ENCODE data around the gene ACBD6. TPM values are rescaled to one million over a fixed set of nuclear protein-coding genes. Genes with fewer than 3 reads are reported as not detected.

ACBD6 gene
- total and polyA plus RNA-seq, 2 experiments from 2014 or later = 75.7 to 88.8 TPM

GRCh38 chr1:180486092-180486491 lies 16.3 kb downstream of the ACBD6 start:
- Histone ChIP-seq H4K20me1 (replicated peaks; ENCODE audit: insufficient read depth) (no peaks in the 10 kb centered on the region; the same call in 1 of the 2 replicates), H3K27ac (ENCODE audit: low read depth) (no peak overlapping the region), H3K79me2 (replicated peaks; ENCODE audit: insufficient read depth) (peaks cover 8% of the 10 kb centered on the region), H3K9me2 (ENCODE audit: insufficient read depth) (no peaks in the 10 kb centered on the region), H3K4me3 (no peak overlapping the region), H3K4me2 (peak overlapping the region; percentile 37), H2AFZ (no peak overlapping the region), H3F3A (replicated peaks; ENCODE audit: low read depth) (no peaks in the 10 kb centered on the region), H3K4me1 (ENCODE audit: insufficient read depth) (peaks cover 26% of the 10 kb centered on the region), H3K27me3 (ENCODE audit: insufficient read depth) (no peaks in the 10 kb centered on the region), H3K36me3 (ENCODE audit: insufficient read depth) (no peaks in the 10 kb centered on the region)
- peaks cover 13% of the 10 kb centered on the region for H3K36me3 Mint-ChIP-seq (ENCODE audit: low read depth)
- peak; percentile 84 for ATAC-seq
- 0 out of 2 replicates have a peak overlapping the region, but pooled peaks have one; percentile 11 for H3K27ac Mint-ChIP-seq
- TF ChIP-seq ZNF462 (CRISPR knock-in tag; IDR thresholded peaks at IDR 0.05) (peak; percentile 17; the same call in 1 of the 2 replicates), CREB1 (CRISPR knock-in tag; IDR thresholded peaks at IDR 0.05; ENCODE audit: low read depth) (no peak)
- peaks cover 2% of the 10 kb centered on the region for H3K27me3 Mint-ChIP-seq (ENCODE audit: insufficient read depth, low read depth, poor library complexity)
- H3K4me3 Mint-ChIP-seq = no peak overlapping the region
- peak; percentile 31 for DNase-seq (ENCODE audit: low spot score)
- no peaks in the 10 kb centered on the region for H3K9me3 Mint-ChIP-seq
- peaks cover 31% of the 10 kb centered on the region for H3K4me1 Mint-ChIP-seq

- ATAC-seq (no peak), DNase-seq (ENCODE audit: low spot score) (no peak)
- Histone ChIP-seq H3K36me3 (ENCODE audit: insufficient read depth) (no peaks in the 10 kb centered on the region), H2AFZ (no peak overlapping the region), H4K20me1 (replicated peaks; ENCODE audit: insufficient read depth) (no peaks in the 10 kb centered on the region; the same call in 1 of the 2 replicates), H3K79me2 (replicated peaks; ENCODE audit: insufficient read depth) (peaks cover 10% of the 10 kb centered on the region), H3K27ac (ENCODE audit: low read depth) (no peak overlapping the region), H3K27me3 (ENCODE audit: insufficient read depth) (no peaks in the 10 kb centered on the region), H3F3A (replicated peaks; ENCODE audit: low read depth) (no peaks in the 10 kb centered on the region), H3K4me3 (no peak overlapping the region), H3K4me2 (no peak overlapping the region), H3K9me2 (ENCODE audit: insufficient read depth) (no peaks in the 10 kb centered on the region), H3K4me1 (ENCODE audit: insufficient read depth) (peaks cover 26% of the 10 kb centered on the region)
- peaks cover 31% of the 10 kb centered on the region for H3K4me1 Mint-ChIP-seq
- H3K9me3 Mint-ChIP-seq = no peaks in the 10 kb centered on the region
- no peak overlapping the region for H3K4me3 Mint-ChIP-seq
- peaks cover 2% of the 10 kb centered on the region for H3K27me3 Mint-ChIP-seq (ENCODE audit: insufficient read depth, low read depth, poor library complexity)
- H3K27ac Mint-ChIP-seq = no peak overlapping the region
- peaks cover 13% of the 10 kb centered on the region for H3K36me3 Mint-ChIP-seq (ENCODE audit: low read depth)
- TF ChIP-seq EZH2 (IDR thresholded peaks at IDR 0.05; ENCODE audit: low read depth, unreplicated experiment) (no peak), JUNB (IDR thresholded peaks at IDR 0.05; ENCODE audit: unreplicated experiment) (no peak), REST (IDR thresholded peaks at IDR 0.05; ENCODE audit: unreplicated experiment) (no peak), CREB1 (CRISPR knock-in tag; IDR thresholded peaks at IDR 0.05; ENCODE audit: low read depth) (no peak), CTCF (conservative IDR thresholded peaks at IDR 0.05; ENCODE audit: low read depth in 2 of 2) (no peak), ZNF114 (CRISPR knock-in tag; IDR thresholded peaks at IDR 0.05) (no peak)
Measured at GRCh38 chr1:180484490-180484889, 17.9 kb downstream of the ACBD6 start.
